ENCODE results near the gene METTL24.
A peak's percentile ranks its signal among the peaks of the same experiment; 100 is the strongest.
"Not testable (repeated sequence)": the region's sequence is repeated elsewhere in the genome, so short reads cannot be mapped to it uniquely, and the experiment has no call there.

The METTL24 gene

DNA sequence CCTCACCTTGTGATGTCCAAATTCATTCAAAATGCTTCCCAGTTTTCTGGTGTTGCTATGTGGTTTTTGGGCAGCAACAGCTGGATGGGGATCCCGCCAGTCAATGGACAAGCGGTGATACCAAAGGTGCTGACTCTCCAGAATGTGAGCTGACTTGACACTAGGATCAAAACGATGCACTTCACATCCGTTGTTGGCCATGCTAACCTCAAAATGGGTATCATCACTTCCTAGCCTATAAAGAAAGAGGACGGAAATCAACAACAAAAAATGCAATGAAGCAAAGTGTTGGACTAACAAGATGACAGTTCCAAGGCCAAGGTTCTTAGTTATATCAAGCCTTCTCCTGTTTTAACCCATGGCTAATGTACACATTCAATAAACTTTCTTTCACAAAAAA, 59.2 kb downstream of the METTL24 start:
- Histone ChIP-seq H3K9ac (ENCODE audit: low read depth, low read length) (no peak overlapping the region), H3K9me3 (ENCODE audit: control insufficient read depth, insufficient read depth, low read length) (no peaks in the 10 kb centered on the region), H3K36me3 (ENCODE audit: insufficient read depth, low read length) (no peaks in the 10 kb centered on the region), H3K4me1 (ENCODE audit: insufficient read depth, low read length) (peaks cover 18% of the 10 kb centered on the region)

DNA sequence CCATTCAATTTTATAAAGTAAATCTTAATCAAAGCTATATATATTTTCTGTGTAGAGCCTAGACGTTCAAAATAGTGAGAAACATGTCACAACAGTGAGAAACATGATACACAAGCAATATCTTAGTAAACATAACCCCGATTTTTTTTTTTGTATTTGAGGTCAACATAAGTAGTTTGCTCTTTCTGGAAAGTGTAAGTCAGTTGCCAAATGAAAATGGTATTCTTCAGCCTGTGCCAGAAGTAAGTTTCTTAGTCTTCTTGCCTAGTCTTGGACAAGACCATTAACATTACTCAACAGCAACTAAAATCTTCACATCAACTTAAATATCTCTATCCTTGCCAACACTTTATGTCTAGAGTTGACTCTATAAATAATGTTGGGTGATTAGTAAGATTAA, 59.7 kb downstream of the METTL24 start:
- Histone ChIP-seq H3K9me3 (ENCODE audit: control insufficient read depth, insufficient read depth, low read length) (no peaks in the 10 kb centered on the region), H3K36me3 (ENCODE audit: insufficient read depth, low read length) (no peaks in the 10 kb centered on the region), H3K4me1 (ENCODE audit: insufficient read depth, low read length) (peaks cover 18% of the 10 kb centered on the region), H3K9ac (ENCODE audit: low read depth, low read length) (no peak overlapping the region)

DNA sequence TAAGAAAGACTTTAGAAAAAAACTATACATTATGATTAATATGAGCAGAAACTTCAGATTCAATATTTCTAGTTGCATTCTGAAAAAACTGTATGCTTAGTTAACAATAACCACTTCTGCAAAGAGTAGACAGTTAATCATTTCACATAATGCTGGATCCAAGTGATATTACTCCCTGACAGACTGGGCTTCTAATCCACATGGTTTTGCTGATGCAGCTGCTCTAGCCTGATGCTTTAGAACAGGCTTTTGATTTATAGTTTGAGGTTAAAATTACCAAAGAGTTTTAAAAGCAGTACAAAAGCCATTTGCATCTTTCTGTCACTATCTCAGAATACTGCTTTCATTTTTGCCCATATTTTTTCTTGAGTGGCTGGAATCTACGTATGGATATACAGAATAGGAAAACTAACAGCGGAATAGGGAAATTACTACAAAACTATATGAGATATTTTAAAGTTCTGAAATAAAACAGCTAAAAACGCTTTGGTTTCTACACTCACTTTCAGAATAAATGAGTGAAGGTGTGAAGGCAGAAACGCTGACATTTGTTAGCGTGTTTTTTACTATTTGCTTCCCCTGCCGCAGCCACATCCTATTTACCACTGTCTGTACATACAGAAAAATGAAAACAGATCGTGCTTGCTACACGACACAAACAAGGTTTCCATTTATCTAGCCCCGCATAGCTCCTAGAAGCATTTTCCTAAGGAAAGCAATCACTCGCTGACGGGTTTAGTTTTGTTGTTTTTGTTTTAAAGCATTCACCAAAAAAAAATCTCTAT, 61.7 kb downstream of the METTL24 start:
- H3K4me1 ChIP-seq (ENCODE audit: insufficient read depth, low read length) = peaks cover 18% of the 10 kb centered on the region
- H3K9ac ChIP-seq (ENCODE audit: low read depth, low read length) = no peak overlapping the region
- H3K9me3 ChIP-seq (ENCODE audit: control insufficient read depth, insufficient read depth, low read length) = no peaks in the 10 kb centered on the region

DNA sequence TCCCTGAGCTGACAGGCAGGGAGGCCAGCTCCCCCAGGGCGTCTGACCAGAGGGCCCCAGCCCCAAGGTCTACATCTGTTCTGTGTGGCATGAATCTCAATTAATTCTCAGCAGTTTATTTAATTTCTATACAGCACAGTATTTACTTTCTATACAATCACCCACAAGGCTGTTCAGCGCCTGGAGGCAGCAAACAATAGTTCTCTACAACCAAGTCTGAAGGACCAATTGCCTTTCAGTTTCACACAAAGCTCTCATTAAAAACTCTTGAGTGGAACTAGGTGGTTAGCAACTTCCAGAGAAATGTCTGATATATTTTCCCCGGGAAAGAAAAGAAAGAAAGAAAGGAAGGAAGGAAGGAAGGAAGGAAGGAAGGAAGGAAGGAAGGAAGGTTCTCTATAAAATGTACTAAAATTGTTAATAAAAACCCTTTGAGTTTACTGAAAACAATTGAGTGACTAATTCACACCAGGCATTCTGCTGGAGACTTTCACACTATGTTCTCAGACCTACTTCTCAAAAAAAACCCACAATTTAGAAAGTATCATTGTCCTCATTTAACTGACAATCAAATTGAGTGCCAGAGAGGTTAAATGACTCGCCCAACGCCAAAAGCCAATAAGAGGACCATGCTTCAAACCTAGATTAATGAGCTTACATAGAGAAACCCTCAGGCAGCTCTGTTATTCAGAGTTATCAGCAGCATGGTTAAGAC, 62.5 kb downstream of the METTL24 start:
- Histone ChIP-seq H3K9ac (ENCODE audit: low read depth, low read length) (no peak overlapping the region), H3K4me1 (ENCODE audit: insufficient read depth, low read length) (peaks cover 18% of the 10 kb centered on the region), H3K36me3 (ENCODE audit: insufficient read depth, low read length) (no peaks in the 10 kb centered on the region), H3K9me3 (ENCODE audit: control insufficient read depth, insufficient read depth, low read length) (no peaks in the 10 kb centered on the region)

More for the DNA sequence above, 61.7 kb downstream of the METTL24 start:
- H3K36me3 ChIP-seq (ENCODE audit: insufficient read depth, low read length) = no peaks in the 10 kb centered on the region

DNA sequence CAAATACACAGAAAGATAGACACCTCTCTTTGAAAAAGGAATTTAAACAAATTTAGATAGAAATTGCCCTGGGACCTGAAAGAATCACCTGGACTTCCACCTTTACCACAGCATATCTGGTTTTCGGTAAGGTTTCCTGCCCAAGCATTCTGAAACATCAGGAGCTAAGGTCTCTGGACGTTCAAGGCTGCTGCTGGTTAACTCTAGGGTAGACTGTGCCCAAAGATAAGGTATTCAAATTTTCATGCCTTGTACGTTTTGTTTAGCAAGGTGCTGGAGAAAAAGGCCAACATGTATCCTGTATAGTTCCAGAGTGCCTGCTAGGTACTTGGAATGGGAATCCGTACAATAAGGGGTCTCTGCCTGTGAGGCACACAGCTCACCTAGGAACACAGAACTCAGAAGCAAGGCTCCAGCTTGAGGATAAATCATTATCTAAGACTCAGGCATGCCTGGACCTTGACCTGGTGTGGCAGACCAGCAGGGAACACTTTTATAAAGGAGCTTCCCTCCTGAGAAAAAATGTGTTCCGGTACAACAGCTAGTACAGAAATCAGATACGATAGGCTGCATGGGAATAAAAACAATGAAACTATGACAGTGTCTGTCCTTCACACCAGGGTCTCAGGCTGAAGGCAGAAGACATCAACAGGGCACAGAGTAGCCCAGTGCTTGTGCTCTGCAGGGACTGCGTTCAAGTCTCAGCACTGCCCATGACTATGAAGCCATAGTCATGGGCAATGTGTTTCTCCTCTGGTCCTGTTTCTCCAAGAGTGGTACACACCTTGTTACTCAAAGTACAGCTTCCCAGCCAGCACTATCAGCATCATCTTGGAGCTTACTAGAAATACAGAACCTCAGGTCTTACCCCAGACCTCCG, 70.4 kb downstream of the METTL24 start:
- Histone ChIP-seq H3K36me3 (ENCODE audit: insufficient read depth, low read length) (no peaks in the 10 kb centered on the region), H3K4me1 (ENCODE audit: insufficient read depth, low read length) (peaks cover 14% of the 10 kb centered on the region; the same call in 1 of the 2 replicates), H3K9ac (ENCODE audit: low read depth, low read length) (no peak overlapping the region), H3K9me3 (ENCODE audit: control insufficient read depth, insufficient read depth, low read length) (0 out of 2 replicates have a peak, but pooled peaks cover 2% of the 10 kb centered on the region)

DNA sequence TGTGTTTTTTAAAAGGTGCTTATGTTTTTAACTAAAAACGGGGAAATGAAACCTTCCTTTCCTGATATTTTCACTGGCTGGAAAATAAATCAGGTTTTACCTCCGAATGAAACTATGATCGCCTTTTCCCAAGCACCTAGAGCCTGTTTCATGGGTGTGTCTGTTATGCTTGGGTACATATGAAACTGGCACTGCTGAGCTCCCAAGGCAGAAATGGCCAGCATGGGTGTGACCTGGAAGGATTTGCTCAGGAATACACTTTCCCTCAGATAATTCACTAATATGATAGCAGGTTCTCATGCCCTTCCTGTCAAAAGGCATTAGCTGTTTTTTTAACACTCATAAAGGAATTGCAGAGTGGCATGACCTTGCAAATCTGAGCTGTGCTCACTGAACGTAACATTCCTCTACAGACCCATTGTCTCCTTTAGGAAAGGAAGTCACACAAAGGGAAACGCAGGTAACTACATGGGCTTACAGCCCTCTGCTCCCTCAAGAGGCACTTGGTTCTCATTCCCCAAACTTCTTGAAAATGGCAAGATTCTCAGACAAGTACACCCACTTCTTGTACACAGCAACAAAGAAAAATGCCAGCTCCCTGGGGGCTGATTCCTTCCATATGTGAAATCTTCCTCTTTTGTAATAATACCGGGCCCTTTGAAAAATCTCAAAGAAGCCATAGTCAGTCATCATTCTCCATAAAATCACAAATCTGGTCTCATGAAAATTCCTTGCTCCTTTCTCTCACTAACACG, 72.7 kb downstream of the METTL24 start:
- H3K4me1 ChIP-seq (ENCODE audit: insufficient read depth, low read length) = peaks cover 14% of the 10 kb centered on the region; the same call in 1 of the 2 replicates
- H3K9me3 ChIP-seq (ENCODE audit: control insufficient read depth, insufficient read depth, low read length) = 0 out of 2 replicates have a peak, but pooled peaks cover 2% of the 10 kb centered on the region
- H3K36me3 ChIP-seq (ENCODE audit: insufficient read depth, low read length) = no peaks in the 10 kb centered on the region
- H3K9ac ChIP-seq (ENCODE audit: low read depth, low read length) = no peak overlapping the region

DNA sequence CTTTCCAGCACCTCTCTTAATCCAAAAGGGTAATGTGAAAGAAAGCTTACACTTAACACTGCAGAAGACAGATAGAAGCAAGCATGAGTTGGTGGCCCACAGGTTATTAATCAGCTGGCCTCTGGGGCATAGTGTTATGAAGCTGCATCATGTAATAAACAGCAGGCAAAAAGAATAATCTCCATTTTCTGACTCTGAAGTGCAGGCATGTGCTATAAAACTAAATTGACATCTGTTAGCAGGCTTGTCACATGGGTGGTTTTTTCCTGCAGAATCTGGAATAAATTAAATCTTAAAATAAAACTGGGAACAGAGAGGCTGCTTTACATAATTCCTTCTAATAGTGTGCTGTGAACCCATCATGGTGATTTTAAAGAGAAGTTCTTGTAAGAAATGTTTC, 73.3 kb downstream of the METTL24 start:
- Histone ChIP-seq H3K4me1 (ENCODE audit: insufficient read depth, low read length) (peaks cover 14% of the 10 kb centered on the region; the same call in 1 of the 2 replicates), H3K9me3 (ENCODE audit: control insufficient read depth, insufficient read depth, low read length) (0 out of 2 replicates have a peak, but pooled peaks cover 3% of the 10 kb centered on the region), H3K36me3 (ENCODE audit: insufficient read depth, low read length) (no peaks in the 10 kb centered on the region), H3K9ac (ENCODE audit: low read depth, low read length) (no peak overlapping the region)

DNA sequence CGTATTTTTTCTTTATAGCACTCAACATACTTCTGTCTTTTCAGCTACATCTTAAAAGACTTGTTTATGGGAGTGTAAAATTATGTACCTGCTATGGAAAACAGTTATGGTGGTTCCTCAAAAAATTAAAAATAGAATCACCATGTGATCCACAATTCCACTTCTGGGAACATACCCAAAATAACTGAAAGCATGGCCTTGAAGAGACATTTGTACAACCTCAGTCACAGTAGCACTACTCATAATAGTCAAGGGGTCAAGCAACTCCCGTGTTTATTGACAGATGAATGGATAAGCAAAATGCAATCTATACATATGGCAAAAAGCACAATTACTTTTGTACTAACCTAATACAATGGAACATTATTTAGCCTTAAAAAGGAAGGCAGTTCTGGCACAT, 74.5 kb downstream of the METTL24 start:
- Histone ChIP-seq H3K4me1 (ENCODE audit: insufficient read depth, low read length) (peaks cover 14% of the 10 kb centered on the region; the same call in 1 of the 2 replicates), H3K9me3 (ENCODE audit: control insufficient read depth, insufficient read depth, low read length) (peaks cover 3% of the 10 kb centered on the region; the same call in 1 of the 2 replicates), H3K9ac (ENCODE audit: low read depth, low read length) (no peak overlapping the region), H3K36me3 (ENCODE audit: insufficient read depth, low read length) (no peaks in the 10 kb centered on the region)

DNA sequence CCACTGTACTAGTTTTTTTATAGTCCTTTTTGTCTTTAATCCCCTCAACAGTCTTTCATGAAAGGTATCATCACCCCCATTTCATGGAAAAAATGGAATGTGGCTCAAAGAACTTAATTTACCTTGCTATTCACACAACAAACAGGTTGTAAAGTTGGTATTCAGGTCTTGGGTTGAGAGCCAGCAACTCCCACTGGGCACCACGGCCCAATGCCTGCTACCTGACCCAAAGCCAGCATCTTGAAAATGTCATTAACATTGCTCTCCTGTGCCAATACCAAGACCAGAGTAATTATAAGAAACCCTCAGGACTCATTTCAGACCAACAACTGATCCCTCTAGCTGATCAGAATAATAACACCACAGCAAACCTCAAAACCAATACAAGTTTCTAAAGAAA, 75.7 kb downstream of the METTL24 start:
- H3K36me3 ChIP-seq (ENCODE audit: insufficient read depth, low read length) = no peaks in the 10 kb centered on the region
- H3K4me1 ChIP-seq (ENCODE audit: insufficient read depth, low read length) = peaks cover 14% of the 10 kb centered on the region; the same call in 1 of the 2 replicates
- no peak overlapping the region for H3K9ac ChIP-seq (ENCODE audit: low read depth, low read length)
- peaks cover 3% of the 10 kb centered on the region; the same call in 1 of the 2 replicates for H3K9me3 ChIP-seq (ENCODE audit: control insufficient read depth, insufficient read depth, low read length)

DNA sequence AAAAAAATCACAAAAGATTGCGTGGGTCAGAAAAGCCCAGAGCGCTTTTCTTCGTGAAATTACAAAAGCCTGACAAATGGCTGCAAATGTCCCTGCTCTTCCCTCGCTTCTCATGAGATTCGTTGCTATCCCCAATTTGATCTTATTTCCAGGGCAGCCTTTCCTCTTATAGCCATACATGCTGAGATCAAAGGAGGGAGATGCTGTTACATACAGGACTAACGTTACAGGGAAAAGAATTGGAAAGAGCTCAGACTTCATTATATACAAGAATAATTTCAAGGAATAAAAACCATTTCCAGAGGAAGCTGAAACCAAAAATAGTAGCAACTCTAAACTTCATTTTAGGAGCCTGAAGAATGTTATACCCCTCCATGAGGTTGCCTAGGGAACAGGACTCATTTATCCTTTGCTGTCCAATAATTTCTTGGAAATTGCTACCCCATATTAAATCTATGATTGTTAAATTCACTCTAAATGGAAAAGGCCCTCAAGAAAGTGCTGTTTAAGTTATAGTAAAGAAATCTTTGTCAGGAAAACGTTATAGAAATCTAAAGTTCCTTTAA, 81.0 kb downstream of the METTL24 start:
- Histone ChIP-seq H3K36me3 (ENCODE audit: insufficient read depth, low read length) (no peaks in the 10 kb centered on the region), H3K4me1 (ENCODE audit: insufficient read depth, low read length) (no peaks in the 10 kb centered on the region), H3K9ac (ENCODE audit: low read depth, low read length) (no peak overlapping the region), H3K9me3 (ENCODE audit: control insufficient read depth, insufficient read depth, low read length) (peaks cover 3% of the 10 kb centered on the region; the same call in 1 of the 2 replicates)

DNA sequence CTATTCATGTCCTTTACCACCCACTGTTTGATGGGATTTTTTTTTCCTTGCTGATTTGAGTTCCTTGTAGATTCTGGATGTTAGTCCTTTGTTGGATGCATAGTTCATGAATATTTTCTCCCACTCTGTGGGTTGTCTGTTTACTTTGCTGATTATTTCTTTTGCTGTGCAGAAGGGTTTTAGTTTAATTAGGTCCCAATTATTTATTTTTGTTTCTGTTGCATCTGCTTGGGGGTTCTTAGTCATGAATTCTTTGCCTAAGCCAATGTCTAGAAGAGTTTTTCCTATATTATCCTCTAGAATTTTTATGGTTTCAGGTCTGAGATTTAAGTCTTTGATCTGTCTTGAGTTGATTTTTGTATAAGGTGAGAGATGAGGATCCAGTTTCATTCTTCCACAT, 85.4 kb downstream of the METTL24 start:
- H3K36me3 ChIP-seq (ENCODE audit: insufficient read depth, low read length); H3K9ac ChIP-seq (ENCODE audit: low read depth, low read length); H3K4me1 ChIP-seq (ENCODE audit: insufficient read depth, low read length); H3K9me3 ChIP-seq (ENCODE audit: control insufficient read depth, insufficient read depth, low read length): not testable (repeated sequence)

DNA sequence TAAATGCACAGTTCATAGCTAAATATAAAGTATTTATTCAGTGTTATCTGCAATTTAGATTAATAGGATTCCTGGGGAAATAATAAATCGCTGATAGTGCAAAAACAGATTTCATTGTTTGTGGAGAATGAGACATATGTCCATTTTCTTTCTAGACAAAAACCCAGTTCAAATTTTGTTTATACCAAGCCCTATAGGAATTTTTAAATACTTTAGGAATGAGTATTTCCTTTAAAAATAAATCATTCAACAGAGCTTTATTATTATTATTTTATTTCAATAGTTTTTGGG, 86.5 kb downstream of the METTL24 start:
- no peak overlapping the region for H3K9ac ChIP-seq (ENCODE audit: low read depth, low read length)
- no peaks in the 10 kb centered on the region for H3K36me3 ChIP-seq (ENCODE audit: insufficient read depth, low read length)
- no peaks in the 10 kb centered on the region; the same call in 1 of the 2 replicates for H3K9me3 ChIP-seq (ENCODE audit: control insufficient read depth, insufficient read depth, low read length)
- peaks cover 9% of the 10 kb centered on the region for H3K4me1 ChIP-seq (ENCODE audit: insufficient read depth, low read length)

DNA sequence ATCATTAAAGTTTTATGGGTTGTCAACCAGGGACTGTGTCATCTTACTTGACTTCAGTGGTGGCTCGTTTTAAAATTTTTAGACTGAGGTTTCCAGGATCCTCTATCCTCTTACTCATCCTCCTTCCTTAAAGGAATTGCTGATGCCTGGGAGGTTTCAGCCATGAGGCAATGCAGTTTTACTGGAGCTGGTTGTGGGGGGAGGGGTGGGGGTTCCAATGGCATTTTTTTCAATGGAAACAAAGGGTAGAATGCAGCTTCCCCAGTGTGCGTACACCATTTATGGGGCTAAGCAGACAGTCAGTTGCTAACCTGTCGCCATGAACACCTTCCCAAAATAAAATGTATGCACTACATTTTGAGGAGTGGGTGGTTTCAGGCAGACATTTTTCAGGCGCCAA, 88.0 kb downstream of the METTL24 start:
- Histone ChIP-seq H3K9me3 (ENCODE audit: control insufficient read depth, insufficient read depth, low read length) (no peaks in the 10 kb centered on the region; the same call in 1 of the 2 replicates), H3K4me1 (ENCODE audit: insufficient read depth, low read length) (peaks cover 9% of the 10 kb centered on the region), H3K9ac (ENCODE audit: low read depth, low read length) (peak overlapping the region; percentile 22), H3K36me3 (ENCODE audit: insufficient read depth, low read length) (no peaks in the 10 kb centered on the region)
